Measurements from ENCODE around the gene NDOR1. TPM values are rescaled to one million over a fixed set of nuclear protein-coding genes. Genes with fewer than 3 reads are reported as not detected.

Gene NDOR1
- total RNA-seq, 2 experiments from 2014 or later: 37.6 to 38.8 TPM

DNA sequence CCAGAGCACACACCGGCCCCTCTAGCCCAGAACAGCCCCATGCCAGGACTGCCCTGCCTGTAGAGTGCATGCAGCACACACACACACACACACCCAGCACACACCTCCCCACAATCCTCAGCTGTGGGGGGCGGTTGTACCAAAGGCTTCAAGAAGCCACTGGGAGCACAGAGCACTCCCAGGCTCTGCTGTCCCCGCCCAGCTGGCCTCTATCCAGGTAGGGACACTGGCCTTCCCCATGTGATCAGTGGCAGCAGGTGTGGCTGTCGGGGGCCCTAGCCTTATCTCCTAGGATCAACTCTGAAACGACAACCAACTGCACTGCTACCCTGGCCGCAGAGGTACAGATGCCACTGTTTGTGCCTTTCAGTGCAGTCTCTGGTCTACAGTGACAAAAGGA is 19.1 kb upstream of the NDOR1 start:
- DNase-seq: no peak
- peak overlapping the region; percentile 92 for H3K4me3 Mint-ChIP-seq
- no peaks in the 10 kb centered on the region for H3K9me3 Mint-ChIP-seq
- H3K36me3 Mint-ChIP-seq: peaks cover 11% of the 10 kb centered on the region
- H3K4me1 Mint-ChIP-seq: peaks cover 25% of the 10 kb centered on the region
- no peak overlapping the region for H3K27ac Mint-ChIP-seq
- no peaks in the 10 kb centered on the region for H3K27me3 Mint-ChIP-seq

DNA sequence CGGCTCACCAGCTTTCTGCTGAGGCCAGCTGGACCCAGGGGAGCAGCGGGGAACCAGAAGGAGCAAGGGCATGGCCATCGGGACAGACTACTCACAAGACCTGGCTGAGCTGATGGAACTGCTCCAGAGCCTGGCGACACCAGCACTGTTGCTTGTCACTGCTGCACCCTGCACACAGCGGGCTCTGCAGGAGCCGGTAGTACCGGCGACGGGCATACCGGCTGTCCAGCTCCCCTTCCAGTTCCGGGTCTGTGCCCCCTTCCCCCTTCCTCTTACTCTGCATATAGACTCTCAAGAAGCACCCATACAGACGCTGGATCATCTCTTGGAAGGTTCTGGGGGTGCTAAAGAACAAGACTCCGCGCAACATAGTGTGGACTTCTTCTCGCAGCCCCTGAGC is 18.1 kb upstream of the NDOR1 start:
- Mint-ChIP-seq H3K27ac (peak overlapping the region; percentile 87), H3K4me3 (peak overlapping the region; percentile 92), H3K36me3 (peaks cover 8% of the 10 kb centered on the region), H3K4me1 (peaks cover 25% of the 10 kb centered on the region), H3K9me3 (no peaks in the 10 kb centered on the region), H3K27me3 (no peaks in the 10 kb centered on the region)
- no peak for DNase-seq

DNA sequence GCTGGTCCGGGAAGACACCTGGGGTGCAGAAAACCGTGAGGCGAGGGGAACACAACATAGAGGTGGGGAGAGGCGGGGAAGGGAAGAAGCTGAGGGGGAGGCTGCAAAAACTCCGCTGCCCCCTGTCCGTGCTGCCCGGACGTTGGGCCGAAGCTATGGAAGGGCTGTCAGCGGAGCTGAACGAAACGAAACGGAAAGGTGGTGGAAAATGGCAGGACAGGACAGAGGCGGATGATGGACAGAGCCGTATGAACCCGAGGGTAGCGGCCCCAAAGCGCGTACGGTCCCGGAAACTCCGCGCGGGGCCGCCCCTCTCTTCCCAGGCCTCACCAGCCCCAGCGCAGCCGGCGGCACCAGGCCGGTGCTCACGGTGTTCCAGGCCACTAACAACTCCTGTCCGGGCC is 17.4 kb upstream of the NDOR1 start:
- H3K36me3 Mint-ChIP-seq: peaks cover 8% of the 10 kb centered on the region
- H3K4me1 Mint-ChIP-seq: peaks cover 25% of the 10 kb centered on the region
- peak overlapping the region; percentile 87 for H3K27ac Mint-ChIP-seq
- H3K4me3 Mint-ChIP-seq: peak overlapping the region; percentile 92
- H3K27me3 Mint-ChIP-seq: no peaks in the 10 kb centered on the region
- H3K9me3 Mint-ChIP-seq: no peaks in the 10 kb centered on the region
- DNase-seq: no peak

DNA sequence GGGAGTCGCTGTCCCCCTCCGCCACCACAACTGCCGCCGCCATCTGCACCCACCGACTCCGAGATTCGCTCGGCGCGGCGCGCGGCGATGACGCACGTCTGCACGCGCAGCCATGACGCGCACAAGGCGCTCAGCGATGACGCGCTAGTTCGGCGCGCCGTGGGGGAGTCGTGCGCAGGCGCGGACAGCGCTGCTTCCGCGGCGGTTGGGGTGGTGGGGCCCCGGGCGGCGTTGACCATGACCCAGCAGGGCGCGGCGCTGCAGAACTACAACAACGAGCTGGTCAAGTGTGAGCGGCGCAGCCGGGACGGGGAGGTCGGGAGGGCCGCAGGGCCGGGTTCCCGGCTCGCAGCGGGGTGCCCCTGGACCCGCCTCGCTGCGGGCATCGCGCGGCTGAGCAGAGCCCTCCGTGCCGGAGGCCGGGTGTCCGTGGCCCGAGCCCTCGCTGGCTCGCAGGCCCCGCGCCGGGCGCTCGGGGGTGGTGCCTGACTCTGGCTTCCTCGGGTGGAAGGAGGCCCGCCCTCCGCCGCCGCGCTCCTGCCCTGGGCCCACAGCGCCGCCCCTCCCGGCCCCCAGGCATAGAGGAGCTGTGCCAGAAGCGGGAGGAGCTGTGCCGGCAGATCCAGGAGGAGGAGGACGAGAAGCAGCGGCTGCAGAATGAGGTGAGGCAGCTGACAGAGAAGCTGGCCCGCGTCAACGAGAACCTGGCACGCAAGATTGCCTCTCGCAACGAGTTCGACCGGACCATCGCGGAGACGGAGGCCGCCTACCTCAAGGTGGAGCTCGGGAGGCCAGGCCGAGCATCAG is 16.8 kb upstream of the NDOR1 start, which contains the start of the genes ANAPC2 and SSNA1:
Gene ANAPC2, minus strand, starts transcription at position 71 of the 807 bp plus-strand sequence. Its CDS starts 28 bp downstream, at position 43.
Gene SSNA1, plus strand, starts transcription at position 187 of the 807 bp plus-strand sequence. Its CDS starts 51 bp downstream, at position 238.
- peak; percentile 96 for DNase-seq
- Mint-ChIP-seq H3K27ac (peak within 1 kb of the TSS; percentile 87), H3K27me3 (no peaks in the 10 kb centered on the region), H3K4me1 (peaks cover 25% of the 10 kb centered on the region), H3K36me3 (peaks cover 8% of the 10 kb centered on the region), H3K9me3 (no peaks in the 10 kb centered on the region), H3K4me3 (peak within 1 kb of the TSS; percentile 96)

DNA sequence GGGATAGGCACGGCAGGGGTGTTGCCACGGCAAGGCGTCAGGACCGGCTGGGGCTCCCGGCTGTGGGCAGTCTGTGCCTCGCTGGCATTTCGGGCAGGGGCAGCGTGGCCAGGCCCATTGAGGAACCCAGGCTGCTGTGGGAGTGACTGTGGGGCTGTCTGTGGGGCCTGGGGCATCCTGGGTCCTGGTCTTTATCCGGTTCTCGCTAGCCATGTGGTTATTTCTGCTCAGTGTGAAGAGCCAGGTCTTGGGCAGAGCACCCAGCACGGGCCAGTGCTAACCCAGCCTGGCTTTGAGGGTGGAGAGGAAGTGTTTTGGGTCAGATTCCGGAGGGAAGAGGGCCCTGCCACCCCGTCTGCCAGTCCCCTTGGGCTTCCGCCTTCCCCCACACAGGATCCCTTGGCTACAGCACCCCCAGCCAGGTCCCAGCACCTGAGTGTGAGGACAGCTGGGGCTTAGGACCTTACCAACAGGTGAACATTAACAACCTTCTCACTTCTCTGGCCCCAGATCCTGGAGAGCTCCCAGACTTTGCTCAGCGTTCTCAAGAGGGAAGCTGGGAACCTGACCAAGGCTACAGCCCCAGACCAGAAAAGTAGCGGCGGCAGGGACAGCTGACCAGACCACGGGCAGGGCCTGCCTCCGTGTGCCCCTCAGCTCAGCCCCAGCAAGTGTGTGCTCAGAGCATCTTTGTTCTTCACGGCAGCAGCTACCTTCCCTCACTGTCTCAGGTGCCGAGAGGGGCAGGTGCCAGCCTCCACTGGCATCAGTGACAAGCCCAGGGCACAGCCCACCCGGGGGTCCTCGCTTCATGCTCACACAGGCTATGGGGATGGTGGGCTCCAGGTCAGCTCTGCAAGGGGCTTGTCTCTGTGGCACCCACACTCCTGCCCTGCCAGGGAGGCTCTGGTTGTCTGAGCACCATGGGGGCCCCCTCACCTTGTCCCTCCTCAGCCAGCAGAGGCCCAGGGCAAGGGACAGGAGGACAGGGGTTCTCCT is 15.9 kb upstream of the NDOR1 start:
- no peaks in the 10 kb centered on the region for H3K9me3 Mint-ChIP-seq
- peak overlapping the region; percentile 87 for H3K27ac Mint-ChIP-seq
- DNase-seq: no peak
- peaks cover 8% of the 10 kb centered on the region for H3K36me3 Mint-ChIP-seq
- peak overlapping the region; percentile 96 for H3K4me3 Mint-ChIP-seq
- peaks cover 22% of the 10 kb centered on the region for H3K4me1 Mint-ChIP-seq
- no peaks in the 10 kb centered on the region for H3K27me3 Mint-ChIP-seq

DNA sequence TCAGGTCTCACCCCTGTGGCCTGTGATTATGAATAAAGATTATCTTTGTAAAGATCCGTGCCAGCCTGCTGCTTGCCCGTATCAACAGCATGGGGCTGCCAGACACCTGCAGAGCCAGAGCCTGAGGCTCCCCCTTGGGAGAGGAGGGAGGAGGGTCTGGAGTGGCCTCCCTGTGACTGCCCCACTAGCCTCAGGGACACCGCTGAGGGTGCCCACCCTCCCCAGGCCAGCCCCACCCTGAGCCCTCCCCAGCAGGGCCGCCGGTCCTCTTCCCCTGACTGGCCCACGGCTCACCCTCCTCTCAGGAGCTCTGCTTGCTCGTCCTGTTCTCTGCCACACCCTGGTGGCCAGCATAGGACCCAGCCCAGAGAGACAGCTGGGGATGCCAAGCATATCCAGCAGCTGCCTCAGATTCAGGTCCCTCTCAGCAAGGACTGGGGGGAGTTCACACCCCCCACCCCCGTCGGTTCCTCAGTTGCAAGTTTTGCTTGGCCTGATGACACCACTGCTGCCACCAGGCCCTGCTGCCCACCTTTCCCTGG is 15.1 kb upstream of the NDOR1 start:
- no peaks in the 10 kb centered on the region for H3K27me3 Mint-ChIP-seq
- H3K4me3 Mint-ChIP-seq: peak overlapping the region; percentile 65
- peaks cover 8% of the 10 kb centered on the region for H3K36me3 Mint-ChIP-seq
- no peak overlapping the region for H3K27ac Mint-ChIP-seq
- no peaks in the 10 kb centered on the region for H3K9me3 Mint-ChIP-seq
- peaks cover 22% of the 10 kb centered on the region for H3K4me1 Mint-ChIP-seq
- no peak for DNase-seq

DNA sequence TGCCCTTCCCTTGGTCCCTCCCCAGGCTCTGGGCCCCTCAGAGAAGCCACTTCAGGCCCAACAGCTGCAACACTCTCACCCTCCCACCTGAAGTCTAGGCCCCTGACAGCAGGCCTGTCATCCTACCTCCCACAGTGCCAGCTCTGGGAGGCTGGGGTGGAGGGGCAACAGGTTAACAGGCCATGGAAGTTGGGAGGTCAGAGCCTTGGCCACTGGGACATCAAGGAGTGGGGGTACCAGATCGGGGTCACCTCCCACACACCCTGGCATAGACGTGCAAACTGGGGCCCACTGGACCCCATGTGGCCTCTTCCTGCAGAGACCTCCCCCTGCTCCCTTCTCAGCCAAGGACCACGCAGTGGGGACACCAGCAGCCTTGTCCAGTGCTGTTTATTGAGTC is 14.3 kb upstream of the NDOR1 start:
- Mint-ChIP-seq H3K4me1 (peaks cover 22% of the 10 kb centered on the region), H3K27ac (no peak overlapping the region), H3K27me3 (no peaks in the 10 kb centered on the region), H3K4me3 (no peak overlapping the region), H3K9me3 (no peaks in the 10 kb centered on the region), H3K36me3 (peaks cover 8% of the 10 kb centered on the region)
- DNase-seq: no peak

DNA sequence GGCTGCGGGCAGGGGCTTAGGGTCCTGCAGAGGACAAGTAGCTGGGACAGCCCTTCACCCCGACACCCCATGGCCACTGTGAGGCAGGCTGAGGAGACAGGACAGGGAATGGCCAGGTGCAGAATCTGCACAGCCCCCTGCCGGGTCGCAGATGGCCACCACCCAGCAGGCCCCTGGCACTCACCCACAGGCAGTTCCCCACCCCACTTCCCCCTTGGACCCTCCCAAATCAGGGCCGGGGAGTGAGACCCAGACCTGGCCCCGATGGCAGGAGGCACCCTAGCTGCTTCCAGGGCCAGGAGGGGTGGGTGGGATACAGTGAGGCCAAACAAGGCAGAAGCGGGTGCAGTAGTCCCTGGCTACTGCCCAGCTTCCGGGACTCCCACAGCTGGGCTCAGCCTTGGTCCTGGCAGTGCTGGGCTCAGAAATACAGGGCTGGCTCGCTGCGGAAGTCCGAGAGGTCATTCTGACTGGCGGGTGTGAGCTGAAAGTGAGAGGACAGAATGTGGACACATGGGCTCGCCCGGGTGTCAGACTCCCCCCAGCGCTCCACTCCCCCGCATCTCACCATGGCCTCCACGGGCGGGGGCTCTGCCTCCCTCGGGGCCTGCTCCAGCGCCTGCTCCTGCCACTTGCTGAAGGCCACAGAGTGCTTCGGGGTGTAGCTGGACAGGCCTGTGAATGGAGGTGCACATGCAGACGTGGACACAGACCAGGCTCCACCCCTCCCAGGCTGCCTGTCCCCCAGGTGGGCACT is 13.6 kb upstream of the NDOR1 start:
- no peaks in the 10 kb centered on the region for H3K27me3 Mint-ChIP-seq
- H3K36me3 Mint-ChIP-seq: peaks cover 8% of the 10 kb centered on the region
- no peaks in the 10 kb centered on the region for H3K9me3 Mint-ChIP-seq
- DNase-seq: no peak
- H3K4me1 Mint-ChIP-seq: peaks cover 19% of the 10 kb centered on the region
- H3K27ac Mint-ChIP-seq: no peak overlapping the region
- no peak overlapping the region for H3K4me3 Mint-ChIP-seq

DNA sequence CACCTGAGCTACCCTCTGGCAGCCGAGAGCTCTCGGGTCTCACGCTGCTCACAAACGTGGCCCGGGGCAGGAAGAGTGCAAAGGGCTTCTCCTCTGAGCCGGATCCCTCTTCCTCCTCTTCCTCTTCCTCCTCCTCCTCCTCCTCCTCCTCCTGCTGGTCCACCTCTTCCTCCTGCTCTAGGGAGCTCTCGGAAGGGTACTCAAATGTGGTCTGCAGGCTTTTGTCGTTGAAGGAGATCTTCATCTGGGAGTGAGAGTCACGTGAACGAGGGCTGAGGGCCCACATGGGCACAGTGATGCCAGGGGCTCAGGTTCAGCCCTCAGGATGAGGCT is 13.1 kb upstream of the NDOR1 start:
- Mint-ChIP-seq H3K4me1 (peaks cover 15% of the 10 kb centered on the region), H3K4me3 (no peak overlapping the region), H3K9me3 (no peaks in the 10 kb centered on the region), H3K27ac (no peak overlapping the region), H3K27me3 (no peaks in the 10 kb centered on the region), H3K36me3 (peaks cover 8% of the 10 kb centered on the region)
- DNase-seq: no peak

DNA sequence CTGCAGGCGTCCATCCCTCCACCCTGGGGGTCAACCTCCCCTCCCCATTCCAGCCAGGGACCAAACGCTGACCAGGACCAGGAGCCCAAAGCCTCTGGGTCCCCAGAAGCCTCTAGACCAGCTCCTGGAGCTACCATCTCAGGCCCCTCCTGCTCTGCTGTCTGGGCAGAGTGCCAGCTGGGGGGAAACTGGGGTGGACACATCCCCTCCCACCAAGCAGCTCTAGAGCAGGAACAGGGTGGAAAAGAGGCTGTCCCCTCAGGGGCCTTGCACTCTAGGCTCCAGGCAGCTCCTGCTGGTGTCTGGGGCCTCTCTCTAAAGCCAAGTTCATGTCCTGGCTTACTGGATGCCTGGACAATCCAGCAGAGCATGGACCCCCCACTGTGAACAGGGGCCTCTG is 12.6 kb upstream of the NDOR1 start:
- H3K4me1 Mint-ChIP-seq: peaks cover 11% of the 10 kb centered on the region
- DNase-seq: no peak
- H3K9me3 Mint-ChIP-seq: no peaks in the 10 kb centered on the region
- peaks cover 4% of the 10 kb centered on the region for H3K36me3 Mint-ChIP-seq
- H3K27ac Mint-ChIP-seq: no peak overlapping the region
- H3K4me3 Mint-ChIP-seq: no peak overlapping the region
- no peaks in the 10 kb centered on the region for H3K27me3 Mint-ChIP-seq

DNA sequence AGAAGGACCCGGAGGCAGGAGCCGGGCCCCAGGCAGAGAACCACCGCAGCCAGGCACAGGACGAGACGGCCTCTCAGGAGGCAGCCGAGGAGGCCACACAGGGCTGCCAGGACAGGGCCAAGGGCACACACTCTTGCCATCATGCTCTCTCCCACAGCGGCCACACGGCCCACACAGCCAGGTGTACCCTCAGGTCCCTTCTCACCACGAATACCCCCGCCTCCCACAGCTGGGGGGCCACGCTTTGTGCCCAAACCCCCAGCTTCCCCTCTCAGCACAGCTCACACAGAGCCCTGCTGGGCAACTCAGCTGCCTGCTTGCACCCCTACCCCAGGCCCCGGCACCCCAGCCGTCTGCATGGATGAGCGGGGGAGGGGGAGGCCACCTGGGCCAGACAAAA is 11.7 kb upstream of the NDOR1 start:
- Mint-ChIP-seq H3K27me3 (no peaks in the 10 kb centered on the region), H3K27ac (no peak overlapping the region), H3K4me1 (peaks cover 11% of the 10 kb centered on the region), H3K9me3 (no peaks in the 10 kb centered on the region), H3K4me3 (no peak overlapping the region), H3K36me3 (peaks cover 4% of the 10 kb centered on the region)
- DNase-seq: no peak

DNA sequence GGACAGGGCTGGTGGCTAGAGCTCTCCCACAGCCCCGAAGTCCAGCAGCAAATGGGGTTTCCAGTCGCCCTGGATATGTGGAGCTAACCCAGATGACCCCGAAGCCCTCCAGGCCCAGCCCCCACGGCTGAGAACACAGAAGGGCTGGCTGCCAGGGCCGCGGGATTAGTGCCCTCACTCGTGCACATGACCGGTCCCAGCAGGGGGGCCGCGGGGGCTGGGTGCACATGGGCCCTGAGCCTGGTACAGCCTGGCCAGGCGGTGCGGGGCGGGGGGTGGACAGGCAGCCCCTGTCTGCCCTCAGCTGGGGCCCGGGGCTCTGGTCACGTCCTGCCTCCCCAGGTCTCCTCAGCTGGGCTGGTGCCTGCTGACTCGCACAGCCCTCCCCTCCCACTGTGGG is 11.1 kb upstream of the NDOR1 start:
- Mint-ChIP-seq H3K4me3 (no peak overlapping the region), H3K4me1 (peaks cover 10% of the 10 kb centered on the region), H3K27me3 (no peaks in the 10 kb centered on the region), H3K27ac (no peak overlapping the region), H3K36me3 (peaks cover 2% of the 10 kb centered on the region), H3K9me3 (no peaks in the 10 kb centered on the region)
- DNase-seq: no peak

DNA sequence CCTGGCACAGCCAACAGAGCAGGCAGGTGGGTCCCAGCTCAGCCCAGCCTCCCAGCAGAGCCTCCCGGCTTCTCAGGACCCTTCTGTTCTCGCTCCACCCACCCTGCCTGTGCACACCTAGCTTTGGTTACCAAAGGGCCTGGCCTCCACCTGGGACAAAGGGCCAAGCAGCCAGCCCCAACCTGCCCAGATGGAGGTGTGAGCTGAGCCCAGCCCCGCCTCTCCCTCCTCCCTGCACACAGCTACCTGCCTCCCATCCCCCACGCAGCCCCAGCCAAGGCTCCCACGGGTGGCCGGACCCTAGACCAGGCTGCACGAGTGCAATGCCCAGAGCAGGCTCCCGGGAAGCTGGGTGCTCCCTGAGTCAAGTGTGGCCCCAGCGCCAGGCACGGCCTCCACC is 10.6 kb upstream of the NDOR1 start:
- Mint-ChIP-seq H3K4me3 (no peak overlapping the region), H3K4me1 (peaks cover 9% of the 10 kb centered on the region), H3K36me3 (no peaks in the 10 kb centered on the region), H3K9me3 (no peaks in the 10 kb centered on the region), H3K27ac (no peak overlapping the region), H3K27me3 (no peaks in the 10 kb centered on the region)
- no peak for DNase-seq

DNA sequence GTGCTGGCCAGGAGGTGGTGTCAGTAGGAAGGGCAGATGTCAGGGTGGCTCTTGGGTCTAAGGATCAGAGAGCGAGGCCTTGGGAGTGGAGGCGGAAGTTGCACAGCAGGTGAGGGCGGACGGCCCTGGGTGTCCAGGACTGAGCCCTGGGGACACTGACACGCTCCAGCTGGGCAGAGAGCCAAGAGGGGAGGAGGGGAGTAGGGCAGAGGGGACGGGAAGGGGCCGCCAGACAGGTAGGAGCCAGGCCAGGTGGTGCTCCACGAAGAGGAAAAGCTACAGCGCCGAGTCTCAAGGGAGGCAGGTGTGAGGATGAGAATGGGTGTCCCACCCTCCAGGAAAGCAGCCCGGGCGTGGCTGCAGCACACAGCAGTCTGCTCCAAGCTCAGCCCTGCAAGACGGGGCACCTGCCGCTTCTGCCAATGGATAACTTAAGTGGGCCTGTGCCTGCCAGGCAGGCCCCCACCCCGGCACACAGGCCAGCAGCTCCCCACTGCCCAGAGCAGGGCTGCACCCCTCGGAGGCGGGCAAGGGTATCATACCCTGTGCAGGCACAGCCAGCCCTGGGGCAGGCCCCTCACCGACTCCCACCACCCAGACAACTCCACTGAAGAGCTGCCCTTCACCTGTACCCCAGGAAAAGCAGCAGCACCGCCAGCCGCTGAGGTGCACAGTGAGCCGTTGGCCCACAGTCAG is 9.8 kb upstream of the NDOR1 start:
- H3K36me3 Mint-ChIP-seq: no peaks in the 10 kb centered on the region
- no peak overlapping the region for H3K4me3 Mint-ChIP-seq
- no peaks in the 10 kb centered on the region for H3K9me3 Mint-ChIP-seq
- no peaks in the 10 kb centered on the region for H3K27me3 Mint-ChIP-seq
- H3K27ac Mint-ChIP-seq: peak overlapping the region; percentile 39
- DNase-seq: no peak
- peaks cover 9% of the 10 kb centered on the region for H3K4me1 Mint-ChIP-seq
